NCI-H1694 treated with DMSO at 0.1 percent for 48 hours (cell line): ENCODE measurements around the gene TENT4B.
A peak's percentile ranks its signal among the peaks of the same experiment; 100 is the strongest.
"Not testable (repeated sequence)": the region's sequence is repeated elsewhere in the genome, so short reads cannot be mapped to it uniquely, and the experiment has no call there.

Source experiments
- DNase-seq: peaks from one replicate; lab custom pipeline; 2025; lab: John Stamatoyannopoulos, UW

Gene TENT4B

DNA sequence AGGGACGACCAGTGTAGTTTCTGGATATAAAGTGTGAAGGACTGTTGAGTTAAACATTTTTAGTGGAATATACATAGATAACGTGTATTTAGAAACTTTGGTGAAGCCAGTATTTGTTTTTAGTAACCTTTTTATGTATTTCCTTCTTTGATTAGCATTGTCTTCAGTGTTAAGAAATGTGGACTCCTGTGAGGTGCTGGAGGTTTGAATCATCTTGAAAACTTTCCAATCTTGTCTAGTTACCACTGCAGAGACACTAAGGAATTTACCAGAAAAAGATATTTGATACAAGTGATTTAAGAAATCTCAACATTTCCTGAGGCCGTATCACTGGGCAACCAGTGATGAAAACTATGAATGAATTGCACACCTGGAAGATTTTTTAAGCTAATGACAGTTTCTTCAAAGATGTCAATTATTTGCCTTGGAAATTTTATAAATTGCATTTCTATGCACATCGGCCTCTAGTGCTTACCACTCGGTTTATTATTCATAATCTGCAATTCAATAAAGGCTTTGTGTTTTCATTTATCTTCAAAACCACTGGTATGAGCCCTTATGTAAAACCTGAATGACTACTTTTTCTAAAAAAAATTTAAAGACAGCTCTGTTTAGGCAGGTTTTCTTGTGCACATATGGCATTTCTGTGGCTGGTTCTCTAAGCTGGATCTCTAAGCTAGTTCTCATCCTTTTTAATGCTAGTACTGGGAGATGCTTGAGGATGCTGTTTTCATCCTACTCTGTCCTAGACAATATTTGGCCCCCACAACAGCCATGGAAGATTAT is 81.9 kb downstream of the TENT4B start:
- no peak for DNase-seq

DNA sequence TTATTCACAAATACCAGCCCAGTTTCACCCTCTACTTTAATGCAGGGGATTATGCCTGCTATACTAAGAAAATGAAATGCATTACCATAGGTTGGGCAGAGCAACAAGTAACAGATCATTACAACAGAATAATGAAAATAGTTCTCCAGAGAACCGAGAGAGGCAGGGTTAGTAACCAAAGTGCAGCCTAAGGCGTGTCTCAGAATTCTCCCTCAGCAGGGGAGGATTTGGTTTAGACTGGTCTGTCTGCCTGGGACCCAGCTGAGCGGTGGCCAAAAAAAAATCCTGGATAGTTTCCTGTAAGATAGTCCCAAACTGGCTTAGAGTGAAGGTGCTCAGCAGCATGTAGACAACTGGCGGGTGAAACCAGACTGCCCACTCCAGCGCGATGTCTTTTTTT is 82.5 kb downstream of the TENT4B start:
- DNase-seq = no peak

DNA sequence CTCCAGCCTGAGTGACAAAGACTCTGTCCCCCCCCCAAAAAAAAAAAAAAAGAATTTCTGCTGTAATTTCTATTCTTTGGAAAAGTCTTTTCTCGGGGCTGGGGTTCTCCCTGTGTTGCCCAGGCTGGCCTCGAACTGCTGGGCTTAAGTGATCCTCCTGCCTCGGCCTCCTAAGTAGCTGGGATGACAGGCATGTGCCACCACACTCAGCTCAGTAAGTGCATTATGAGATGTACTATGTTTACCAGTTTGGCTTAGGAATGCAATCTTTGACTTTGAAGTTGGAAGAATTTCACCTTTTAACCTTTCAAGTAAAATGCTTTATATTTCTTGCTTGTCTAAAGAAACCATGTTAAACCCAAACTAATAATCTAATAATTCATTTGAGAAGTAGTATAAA is 85.2 kb downstream of the TENT4B start:
- DNase-seq = no peak

DNA sequence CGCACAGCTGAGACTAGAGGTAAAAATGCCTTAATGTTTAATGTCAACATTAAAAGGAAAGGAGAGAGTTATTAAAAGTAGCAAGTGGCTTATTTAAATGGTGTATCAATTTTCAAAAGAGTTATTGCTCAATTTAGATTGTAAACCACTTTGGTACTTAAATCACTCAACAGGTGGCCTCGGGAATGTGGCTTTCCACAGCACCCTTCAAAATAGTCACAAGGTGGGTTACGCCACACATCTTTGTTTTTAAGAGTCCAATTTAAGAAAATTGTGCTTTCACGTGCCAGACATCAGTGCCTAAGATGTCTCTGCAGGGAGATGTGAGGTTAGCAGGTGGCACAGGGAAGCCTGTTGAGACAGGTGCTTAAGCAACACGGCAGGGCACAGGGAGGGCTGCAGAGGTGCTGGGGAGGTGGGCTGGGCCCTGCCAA is 85.8 kb downstream of the TENT4B start:
- no peak for DNase-seq

DNA sequence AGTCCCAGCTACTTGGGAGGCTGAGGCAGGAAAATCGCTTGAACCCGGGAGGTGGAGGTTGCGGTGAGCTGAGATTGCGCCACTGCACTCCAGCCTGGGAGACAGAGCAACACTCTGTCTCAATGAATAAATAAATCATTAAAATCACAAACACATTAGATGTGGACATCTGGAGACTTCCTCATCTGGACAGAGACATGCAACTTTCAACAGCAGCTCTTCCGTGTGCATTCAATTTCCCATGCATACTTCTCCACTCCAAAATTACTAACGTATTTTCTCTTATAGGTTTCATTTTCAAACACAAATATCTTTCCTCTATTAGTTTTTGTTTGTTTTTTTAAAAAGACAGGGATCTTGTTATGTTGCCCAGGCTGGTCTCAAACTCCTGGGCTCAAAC is 89.9 kb downstream of the TENT4B start:
- not testable (repeated sequence) for DNase-seq

DNA sequence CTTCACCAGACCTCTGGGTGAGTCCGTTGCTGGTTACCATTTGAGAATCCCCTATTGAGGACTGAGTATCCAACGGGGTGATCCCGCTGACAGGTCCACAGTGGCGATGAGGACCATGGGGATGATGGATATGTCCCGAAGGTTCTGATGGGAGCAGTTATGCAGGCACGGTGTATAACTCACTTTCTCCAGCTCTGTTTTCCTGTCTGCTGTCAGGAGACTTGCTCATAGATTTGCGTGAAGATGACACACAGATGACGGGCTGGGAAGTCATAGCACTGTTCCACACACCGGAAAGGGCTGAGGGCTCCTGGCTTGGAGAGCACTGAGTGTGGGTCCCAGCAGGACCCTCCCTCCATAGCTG is 91.0 kb downstream of the TENT4B start:
- no peak for DNase-seq

DNA sequence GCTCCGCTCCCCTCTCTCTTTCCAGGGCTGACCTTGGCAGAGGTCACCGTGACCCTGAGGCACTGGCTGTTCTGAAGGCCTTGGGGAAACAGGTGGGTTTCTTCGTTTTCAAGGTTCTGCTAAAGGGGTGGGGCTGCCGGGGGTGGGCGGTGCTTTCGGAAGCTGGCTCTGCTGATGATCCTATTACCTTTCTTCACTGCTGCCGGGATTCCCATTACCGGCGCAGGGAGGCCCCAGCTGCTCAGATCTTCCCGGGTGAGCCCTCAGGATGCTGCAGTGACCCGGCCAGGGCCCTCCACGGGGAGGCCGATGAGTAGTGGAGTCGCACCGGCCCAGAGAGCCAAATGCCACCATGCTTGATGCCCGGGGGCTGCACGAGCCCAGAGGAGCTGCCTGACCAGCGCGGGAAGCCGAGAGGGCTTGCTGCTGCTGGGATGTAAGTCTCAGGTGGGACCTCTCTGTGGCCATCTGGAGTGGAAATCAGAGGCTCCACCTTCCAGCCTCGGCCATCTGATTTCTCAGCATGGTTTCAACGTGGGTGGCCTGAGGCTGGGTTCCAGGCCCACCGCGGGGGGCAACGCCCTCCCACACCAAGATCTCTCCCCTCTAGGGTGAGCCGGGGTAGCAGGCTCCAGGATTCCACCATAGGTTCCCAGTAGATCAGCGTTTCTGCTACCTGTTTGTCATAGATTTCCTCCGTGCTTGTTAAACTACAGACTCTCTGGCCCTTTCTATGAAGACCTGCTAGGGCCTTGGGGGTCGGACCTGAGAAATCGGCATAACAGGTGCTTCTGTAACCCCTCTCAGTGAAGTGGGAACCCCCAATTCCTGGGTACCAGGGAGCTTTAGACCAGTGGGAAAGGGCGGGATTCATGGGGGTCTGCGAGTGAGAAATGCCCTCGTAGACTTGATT is 91.7 kb downstream of the TENT4B start:
- DNase-seq = no peak

DNA sequence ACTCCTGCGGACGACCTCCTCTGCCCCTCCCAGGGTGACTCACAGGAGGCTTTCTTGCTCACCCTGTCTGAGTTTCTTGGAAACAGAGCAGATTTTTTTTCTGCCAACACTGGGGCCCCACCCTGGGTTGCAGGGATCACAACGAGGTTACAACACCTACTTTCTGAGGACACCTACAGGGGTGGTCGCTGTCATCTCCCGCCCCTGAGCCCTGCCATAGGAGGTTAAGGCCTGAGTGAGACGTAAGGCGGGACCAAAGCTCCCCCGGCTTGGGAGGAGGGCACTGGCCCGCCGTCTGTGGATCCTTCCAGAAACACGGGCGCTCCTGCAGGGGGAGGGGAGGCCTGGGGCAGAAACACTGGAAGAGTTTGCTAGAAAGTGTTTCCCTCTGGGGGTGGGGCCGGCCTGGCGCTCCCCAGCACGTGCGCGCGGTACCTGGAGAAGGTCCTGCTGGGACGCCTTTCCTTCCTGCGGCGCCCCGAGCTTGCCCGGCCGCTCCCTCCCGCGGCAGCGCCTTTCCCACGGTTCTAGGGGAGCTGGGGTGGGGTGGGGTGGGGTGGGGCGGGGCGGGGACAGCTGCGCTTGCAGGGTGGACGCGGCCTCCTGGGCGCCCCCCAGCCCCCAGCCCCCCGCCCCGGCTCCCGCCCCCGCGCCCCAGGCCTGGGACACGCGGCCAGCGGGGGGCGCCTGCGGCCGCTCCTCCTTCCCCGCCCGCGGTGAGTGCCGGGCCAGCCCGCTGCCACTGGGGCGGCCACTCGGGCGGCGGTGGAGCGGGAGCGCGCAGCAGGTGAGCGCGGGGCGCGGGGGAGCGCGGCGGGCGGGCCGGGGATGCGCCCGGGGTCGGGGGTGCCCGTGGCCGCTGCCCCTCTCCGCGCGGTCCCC is 92.6 kb downstream of the TENT4B start:
- no peak for DNase-seq

DNA sequence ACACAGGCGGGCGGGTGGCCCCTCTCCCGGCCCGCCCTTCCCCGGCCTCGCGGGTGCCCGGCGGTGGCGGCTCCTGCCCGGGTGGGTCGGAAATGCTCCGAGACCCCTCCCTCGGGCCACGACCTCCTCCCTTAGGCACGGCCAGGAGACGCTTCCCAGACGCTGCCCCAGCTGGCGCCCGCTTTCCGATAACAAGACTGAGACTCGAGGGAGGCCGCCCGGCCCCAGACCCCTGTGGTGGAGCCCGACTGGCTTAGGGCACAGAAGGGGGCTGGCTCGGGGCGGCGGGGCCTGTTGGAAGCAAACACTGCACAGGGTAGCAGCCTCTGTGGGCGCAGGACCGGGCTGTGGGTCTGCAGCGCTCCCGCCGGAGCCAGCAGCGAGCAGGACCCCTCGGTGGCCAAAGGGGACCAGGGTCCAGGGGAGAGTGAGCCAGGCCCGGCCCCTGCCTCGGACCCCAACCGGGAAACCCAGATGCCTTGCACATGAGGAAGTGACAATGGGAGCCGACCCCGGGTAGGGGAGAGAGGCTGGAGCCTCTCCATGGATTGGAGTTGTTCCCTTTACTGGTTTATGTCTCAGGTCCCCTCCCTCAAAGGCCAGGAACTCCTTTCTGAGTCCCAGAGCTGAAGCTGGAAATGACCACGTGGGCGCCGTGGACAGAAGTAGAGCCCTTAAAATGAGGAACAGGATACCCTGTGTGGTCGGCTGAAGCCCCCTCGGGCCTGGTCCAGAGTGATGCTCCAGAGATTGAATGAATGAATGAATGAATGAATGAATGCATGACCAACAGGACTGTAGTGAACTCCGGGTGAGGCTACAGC is 93.4 kb downstream of the TENT4B start:
- peak; percentile 16 for DNase-seq

DNA sequence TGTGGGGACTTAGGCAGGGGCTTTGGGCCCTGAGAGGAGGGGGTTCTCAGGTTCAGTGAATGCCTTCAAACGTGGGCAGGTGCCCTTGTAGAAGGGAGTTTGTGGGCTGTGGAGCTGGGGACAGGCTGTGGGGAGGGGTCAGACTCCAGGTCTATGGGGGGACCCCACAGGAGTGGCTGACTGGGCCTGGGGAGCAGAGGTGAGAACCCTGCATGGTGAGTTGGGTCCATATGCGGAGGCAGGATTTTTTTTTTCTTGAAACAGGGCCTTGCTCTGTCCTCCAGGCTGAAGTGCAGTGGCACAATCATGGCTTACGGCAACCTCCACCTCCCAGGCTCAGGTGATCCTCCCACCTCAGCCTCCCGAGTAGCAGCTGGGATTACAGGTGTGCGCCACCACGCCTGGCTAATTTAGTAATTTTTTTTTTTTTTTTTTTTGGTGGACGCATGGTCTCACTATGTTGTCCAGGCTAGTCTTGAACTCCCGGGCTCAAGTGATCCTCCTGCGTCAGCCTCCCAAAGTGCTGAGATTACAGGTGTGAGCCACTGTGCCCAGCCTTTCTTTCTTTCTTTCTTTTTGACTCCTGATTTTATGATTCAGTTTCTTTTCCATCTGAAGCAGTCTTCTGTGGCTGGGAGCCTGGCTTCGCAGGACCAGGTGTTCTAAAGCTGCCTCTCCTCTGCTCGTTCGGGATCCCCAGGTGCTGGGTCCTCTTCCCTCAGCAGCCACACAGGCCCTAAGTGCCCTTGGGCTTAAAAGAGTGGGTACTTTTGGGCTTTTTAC is 94.2 kb downstream of the TENT4B start:
- no peak for DNase-seq

DNA sequence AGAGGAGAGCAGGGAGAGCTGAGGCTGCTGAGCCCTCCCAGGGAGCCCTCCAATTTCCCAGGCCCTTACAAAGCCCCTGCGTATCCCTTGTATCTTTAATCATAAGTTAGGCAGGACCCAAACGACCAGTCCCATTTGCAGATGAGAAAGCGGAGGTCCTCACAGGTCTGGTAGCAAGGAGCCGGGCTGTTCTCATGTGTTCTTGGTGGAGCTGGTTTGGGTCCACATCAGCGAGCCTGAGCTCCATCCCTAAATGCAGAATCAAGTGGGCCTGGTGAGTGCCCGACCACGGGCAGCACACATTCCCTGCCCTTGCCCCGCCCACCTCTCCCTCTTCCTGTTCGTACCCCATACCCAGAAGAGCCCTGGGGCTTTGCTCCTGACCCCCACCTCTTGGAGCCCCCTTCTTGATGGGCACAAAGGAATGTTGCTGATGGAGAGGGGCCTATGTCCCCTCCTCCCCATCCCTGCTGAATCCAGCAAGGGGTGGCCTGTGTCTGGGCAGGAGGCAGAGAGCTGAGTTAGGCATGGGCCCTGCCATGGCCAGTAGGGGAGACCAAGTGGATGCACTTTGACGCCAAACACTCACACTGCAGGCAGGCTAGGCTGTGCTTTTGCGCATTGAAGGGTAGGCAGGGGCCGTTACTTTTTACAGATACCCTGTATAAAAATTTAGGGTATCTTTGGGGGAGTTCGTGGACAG is 95.0 kb downstream of the TENT4B start:
- DNase-seq = no peak

DNA sequence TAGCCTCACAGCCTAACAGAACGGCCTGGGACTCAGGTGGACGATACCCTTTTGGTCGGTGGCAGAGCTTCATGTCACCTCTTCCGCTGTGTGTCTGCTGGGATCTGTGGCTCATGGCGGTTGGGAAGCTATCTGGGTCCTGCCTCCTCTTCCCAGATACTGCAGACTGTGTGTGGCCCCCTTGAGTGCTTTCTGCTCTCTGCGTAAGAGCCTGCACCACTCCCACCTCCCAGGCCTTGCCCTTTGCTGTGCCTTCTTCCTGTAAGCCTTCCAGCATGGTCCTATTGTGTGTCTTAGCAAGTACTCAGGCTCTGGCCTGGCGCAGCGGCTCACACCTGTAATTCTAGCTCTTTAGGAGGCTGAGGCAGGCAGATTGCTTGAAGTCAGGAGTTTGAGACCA is 95.7 kb downstream of the TENT4B start:
- no peak for DNase-seq

DNA sequence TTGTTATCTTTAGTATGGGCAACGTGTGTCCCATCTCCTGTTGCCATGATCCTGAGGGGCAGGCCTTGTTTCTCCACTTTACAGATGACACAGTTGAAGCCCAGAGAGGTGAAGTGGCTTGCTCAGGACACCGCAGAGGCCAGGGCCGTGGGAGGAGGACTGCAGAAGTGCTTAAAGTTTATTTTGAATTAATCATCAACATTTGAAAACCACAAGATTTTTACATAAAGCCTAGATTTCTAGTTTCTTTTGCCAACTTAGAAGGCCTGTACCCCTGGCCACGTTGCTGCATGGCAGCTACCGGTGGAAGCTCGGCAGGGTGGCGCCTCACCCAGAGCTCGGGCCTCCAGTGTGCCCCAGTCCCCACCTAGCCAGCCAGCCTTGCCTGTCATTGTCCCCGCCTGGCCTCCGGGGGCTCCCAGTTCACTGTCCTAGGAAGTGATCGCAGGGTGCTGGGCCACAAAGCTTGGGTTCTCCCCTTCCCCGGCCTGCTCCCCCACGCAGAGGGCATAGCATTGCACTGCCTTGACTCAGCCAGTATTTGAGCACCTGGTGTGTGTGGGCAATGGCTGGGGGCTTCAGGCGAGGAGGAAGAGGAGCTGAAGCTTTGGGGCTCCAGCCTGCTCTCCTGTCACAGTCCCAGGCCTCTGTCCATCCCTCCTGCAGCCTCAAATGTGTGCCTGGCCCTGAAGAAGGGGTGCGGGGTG is 98.4 kb downstream of the TENT4B start:
- DNase-seq = no peak

DNA sequence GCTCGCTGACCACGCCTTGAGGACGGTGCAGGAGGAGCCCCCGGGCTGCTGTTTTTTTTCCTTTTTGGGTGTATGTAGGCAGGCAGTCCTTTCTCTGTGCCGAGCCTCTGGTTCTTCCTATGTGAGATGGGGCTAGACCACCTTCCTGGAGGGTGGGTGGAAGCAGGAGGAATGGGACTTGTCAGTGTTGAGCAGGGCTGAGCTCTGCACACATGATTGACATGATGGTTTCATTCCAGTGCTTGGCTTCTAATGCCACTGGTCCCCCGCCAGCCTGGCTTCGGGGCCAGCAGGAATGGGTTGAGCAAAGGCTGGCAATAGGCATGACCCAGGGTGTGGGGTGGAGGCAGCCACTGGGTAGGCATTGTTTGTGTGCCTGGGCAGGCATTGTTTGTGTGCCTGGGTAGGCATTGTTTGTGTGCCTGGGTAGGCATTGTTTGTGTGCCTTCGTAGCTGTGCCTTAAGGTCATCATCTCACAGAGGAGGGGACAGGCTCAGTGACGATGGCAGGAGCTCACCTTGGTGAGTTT is 99.0 kb downstream of the TENT4B start:
- DNase-seq = no peak

DNA sequence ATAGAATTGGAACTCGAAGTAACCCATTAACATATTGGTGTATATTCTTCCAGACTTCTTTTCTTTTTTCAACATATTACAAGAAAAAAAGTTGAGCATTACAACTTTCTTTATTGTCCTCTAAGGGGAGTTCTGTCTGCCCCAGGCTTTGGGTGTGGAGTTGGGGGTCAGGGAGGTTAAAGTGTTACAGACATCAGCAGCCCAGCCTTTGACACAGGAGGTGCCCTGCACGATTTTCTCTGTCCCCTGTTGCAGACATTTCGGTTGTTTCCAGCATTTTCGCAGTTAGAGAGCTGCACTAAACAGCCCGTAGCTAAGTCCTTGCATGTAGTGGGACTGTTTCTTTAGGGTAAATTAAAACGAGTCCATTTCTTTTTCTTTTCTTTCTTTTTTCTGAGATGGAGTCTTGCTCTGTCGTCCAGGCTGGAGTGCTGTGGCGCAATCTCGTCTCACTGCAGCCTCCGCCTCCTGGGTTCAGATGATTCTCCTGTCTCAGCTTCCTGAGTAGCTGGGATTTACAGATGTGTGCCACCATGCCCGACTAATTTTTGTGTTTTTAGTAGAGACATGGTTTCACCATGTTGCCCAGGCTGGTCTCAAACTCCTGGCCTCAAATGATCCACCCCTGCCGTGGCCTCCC is 99.9 kb downstream of the TENT4B start:
- DNase-seq = no peak

DNA sequence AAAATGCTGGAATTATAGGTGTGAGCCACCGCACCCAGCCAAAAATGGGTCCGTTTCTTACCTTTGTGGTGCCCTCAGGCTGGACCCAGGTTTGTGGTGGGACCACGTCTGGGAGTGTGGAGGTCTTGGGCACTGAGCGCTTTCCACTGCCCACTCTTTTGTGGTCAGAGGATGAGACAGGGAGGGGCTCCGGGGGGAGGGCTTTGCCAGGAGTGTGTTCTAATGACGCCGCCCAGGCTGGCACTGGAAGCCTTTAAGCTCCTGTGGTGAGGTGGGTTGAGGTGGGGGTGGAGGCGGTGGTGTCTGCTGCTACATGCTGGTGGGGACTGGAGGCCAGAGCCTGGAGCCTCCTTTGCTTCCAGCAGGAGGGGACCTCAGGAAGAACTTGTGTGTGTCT is 100.4 kb downstream of the TENT4B start:
- no peak for DNase-seq

DNA sequence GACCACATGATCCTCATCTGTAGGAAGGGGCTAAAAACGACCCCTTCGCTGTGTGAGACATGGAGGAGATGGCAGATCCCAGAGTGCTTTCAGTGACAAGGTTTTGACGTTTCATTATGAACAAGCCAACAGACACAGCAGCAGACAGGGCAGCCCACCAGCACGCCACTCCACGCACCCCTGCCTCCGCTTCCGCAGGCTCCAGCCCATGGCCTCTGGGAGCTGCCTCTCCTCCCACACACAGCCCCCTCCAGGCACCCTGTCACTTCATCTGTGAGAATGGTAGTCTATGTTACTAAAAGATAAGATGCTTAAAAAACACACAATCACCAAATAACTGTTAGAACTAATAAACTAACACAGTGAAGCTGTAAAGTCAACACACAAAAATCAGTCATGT is 101.0 kb downstream of the TENT4B start:
- no peak for DNase-seq

DNA sequence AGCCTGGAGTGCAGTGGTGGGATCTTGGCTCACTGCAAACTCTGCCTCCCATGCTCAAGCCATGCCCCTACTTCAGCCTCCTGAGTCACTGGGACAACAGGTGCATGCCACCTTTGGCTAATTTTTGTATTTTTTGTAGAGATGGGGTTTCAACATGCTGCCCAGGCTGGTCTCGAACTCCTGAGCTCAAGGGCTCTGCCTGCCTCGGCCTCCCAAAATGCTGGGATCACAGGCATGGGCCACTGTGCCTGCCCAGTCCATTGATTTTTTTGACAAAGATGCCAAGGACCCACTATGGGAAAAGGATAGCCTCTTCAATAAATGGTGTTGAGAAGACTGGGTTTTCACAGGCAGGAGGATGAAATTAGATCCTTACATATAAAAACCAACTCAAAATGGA is 102.4 kb downstream of the TENT4B start:
- no peak for DNase-seq

DNA sequence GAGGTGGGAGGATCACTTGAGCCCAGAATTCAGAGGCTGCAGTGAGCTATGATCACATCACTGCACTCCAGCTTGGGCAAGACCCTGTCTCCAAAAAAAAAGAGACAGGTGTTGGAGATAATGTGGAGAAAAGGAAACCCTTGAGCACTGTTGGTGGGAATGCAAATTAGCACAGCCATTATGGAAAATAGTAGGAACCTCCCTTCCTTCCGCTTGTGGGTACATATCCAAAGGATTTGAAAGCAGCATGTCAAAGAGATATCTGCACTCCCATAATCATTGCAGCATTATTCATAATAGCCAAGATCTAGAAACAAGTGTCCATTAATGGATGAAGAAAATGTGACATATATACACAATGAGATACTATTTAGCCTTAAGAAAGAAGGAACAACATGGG is 103.5 kb downstream of the TENT4B start:
- DNase-seq = no peak
